Body of pancreas (tissue), 4 donors: ENCODE measurements around the gene NOX3. TPM values are rescaled to one million over a fixed set of nuclear protein-coding genes. Genes with fewer than 3 reads are reported as not detected.

Experiments used
- ATAC-seq: fragments of 150-250 bp; one replicate; pipeline ENCODE4 v1.9.1; 2016
- DNase-seq, 4 donors: peaks; one replicate each; pipeline ENCODE4 v3.0.0-alpha.2; 2019
- H3K27ac ChIP-seq, 4 donors: fragments of 200-600 bp; sonication (generic); 1 replicate in 3 of 4; 2 replicates in 1 of 4; pipeline versions ENCODE4 v1.5.1 to v1.6.1; 2016 to 2019; ENCODE audit warnings: mild to moderate bottlenecking in 1 of 4, mixed read lengths in 1 of 4, moderate library complexity in 1 of 4
- H3K27me3 ChIP-seq, 2 donors: fragments of 200-600 bp; sonication (generic); one replicate each; pipeline ENCODE4 v1.6.0; 2016; ENCODE audit warnings: mild to moderate bottlenecking in 1 of 2
- H3K36me3 ChIP-seq, 2 donors: fragments of 200-600 bp; sonication (generic); replicated peaks in 1 of 2; 2 replicates each; pipeline ENCODE4 v1.5.1; 2016; ENCODE audit warnings: low read depth in 2 of 2; ENCODE audit not compliant: insufficient read depth in 1 of 2
- H3K4me1 ChIP-seq: fragments of 200-600 bp; sonication (generic); one replicate; pipeline ENCODE4 v1.6.0; 2016
- H3K4me3 ChIP-seq, 2 donors: fragments of 200-600 bp; sonication (generic); 1 replicate in 1 of 2; 2 replicates in 1 of 2; pipeline ENCODE4 v1.5.1; 2016 to 2019
- H3K9me3 ChIP-seq, 3 donors: fragments of 200-600 bp; sonication (generic); 1 replicate in 2 of 3; 2 replicates in 1 of 3; pipeline ENCODE4 v1.5.1; 2016
- POLR2A ChIP-seq, 3 donors: fragments of 450-650 bp; IDR thresholded peaks; one replicate each; pipeline ENCODE4 v1.6.1; 2016; ENCODE audit warnings: antibody characterized with exemption in 3 of 3, mild to moderate bottlenecking in 2 of 3
- WGBS, 2 donors: methylation state at CpG; one replicate each; pipeline ENCODE4 v1.1.5; 2017; 5-methylcytosine and 5-hydroxymethylcytosine counted together
- intact Hi-C: fragments of 100-400 bp; cut with DNase I; formaldehyde crosslinking; loops from one replicate; pipeline ENCODE4 v1.15.1; 2023
- total RNA-seq, 2 donors: library from RNA; depleted of rRNA; stranded (reverse); fragments of >200 nt; gene quantifications; one replicate each; pipeline ENCODE4 v1.1.0, GENCODE V29; 2016
- TF ChIP-seq, protein P1 (sequence below), 7 experiments: fragments of 450-650 bp in 4 of 7; fragments of 200-600 bp in 3 of 7; sonication (generic) in 3 of 7; IDR thresholded peaks; one replicate each; pipeline ENCODE4 v1.5.1; 2016 to 2019; ENCODE audit warnings: antibody characterized with exemption in 7 of 7

NOX3 gene
- total RNA-seq, 2 donors from 2014 or later: not detected

DNA sequence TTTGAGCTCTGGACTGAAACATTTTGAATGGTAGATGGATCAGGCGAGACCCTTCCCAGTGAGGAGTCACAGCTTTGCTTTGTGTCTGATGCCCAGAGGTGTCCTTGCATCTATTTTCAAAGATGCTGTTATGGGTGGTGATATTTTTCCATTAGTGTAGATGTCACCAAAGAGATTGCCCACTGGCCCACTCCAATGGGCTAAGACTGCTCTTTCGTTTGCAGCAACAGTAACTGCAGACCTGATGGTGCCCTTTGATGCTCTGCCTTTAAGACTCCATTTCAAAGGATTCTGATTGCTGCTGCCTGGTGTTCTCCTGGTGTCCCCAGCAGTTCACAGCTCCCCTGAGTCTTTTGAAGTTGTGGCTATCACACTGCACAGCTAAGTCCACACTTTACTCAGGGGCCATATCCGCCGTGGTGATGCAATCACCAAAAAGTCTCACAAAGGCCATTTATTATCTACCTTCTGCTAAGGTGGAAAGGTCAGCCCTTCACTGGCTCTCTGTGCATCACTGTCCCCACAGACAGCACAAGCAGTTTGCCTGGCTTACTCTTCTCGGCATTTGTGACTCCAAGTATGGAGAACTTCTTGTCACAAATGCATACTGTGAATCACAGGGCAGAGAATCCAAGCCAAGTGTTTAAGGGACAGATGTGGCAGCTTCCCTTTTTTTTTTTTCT lies 56.4 kb downstream of the NOX3 start:
- no peak overlapping the region for H3K27ac ChIP-seq
- no peak for ATAC-seq
- WGBS, 2 donors: 58 to 61% methylated on average over 5 of the region's 5 CpGs
- DNase-seq: no peak
- H3K9me3 ChIP-seq: no peaks in the 10 kb centered on the region
- H3K4me3 ChIP-seq: no peak overlapping the region
- TF ChIP-seq, protein P1, sequence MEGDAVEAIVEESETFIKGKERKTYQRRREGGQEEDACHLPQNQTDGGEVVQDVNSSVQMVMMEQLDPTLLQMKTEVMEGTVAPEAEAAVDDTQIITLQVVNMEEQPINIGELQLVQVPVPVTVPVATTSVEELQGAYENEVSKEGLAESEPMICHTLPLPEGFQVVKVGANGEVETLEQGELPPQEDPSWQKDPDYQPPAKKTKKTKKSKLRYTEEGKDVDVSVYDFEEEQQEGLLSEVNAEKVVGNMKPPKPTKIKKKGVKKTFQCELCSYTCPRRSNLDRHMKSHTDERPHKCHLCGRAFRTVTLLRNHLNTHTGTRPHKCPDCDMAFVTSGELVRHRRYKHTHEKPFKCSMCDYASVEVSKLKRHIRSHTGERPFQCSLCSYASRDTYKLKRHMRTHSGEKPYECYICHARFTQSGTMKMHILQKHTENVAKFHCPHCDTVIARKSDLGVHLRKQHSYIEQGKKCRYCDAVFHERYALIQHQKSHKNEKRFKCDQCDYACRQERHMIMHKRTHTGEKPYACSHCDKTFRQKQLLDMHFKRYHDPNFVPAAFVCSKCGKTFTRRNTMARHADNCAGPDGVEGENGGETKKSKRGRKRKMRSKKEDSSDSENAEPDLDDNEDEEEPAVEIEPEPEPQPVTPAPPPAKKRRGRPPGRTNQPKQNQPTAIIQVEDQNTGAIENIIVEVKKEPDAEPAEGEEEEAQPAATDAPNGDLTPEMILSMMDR (IDR thresholded peaks at IDR 0.05): no peak
- no peak for TF ChIP-seq POLR2A (IDR thresholded peaks at IDR 0.05)
- H3K4me1 ChIP-seq: no peaks in the 10 kb centered on the region
- intact Hi-C loops: no loop called here
- no peaks in the 10 kb centered on the region for H3K36me3 ChIP-seq
- H3K27me3 ChIP-seq: no peaks in the 10 kb centered on the region

DNA sequence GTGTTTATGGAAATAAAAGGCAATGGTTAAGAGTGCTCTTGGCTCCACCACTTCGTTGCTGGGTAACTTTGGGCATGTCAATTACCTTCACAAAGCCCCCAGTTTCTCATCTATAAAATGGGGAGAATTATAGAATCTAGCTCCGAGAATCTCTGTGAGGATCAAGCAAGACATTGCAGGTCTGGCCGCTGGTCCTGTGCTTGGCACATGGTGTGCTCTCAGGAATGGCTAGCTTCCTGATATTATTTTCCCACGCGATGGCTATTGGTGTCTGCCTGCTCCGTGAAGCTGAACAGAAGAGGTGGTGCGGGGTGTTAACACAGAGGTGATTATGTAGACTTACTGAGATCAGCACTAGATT lies 57.0 kb downstream of the NOX3 start:
- Histone ChIP-seq H3K4me1 (no peaks in the 10 kb centered on the region), H3K4me3 (no peak overlapping the region), H3K27me3 (no peaks in the 10 kb centered on the region), H3K36me3 (no peaks in the 10 kb centered on the region), H3K9me3 (no peaks in the 10 kb centered on the region), H3K27ac (no peak overlapping the region)
- DNase-seq: no peak
- TF ChIP-seq, protein P1 (IDR thresholded peaks at IDR 0.05): no peak
- TF ChIP-seq POLR2A (IDR thresholded peaks at IDR 0.05): no peak
- intact Hi-C loops: no loop called here
- WGBS, 2 donors: 75 to 85% methylated on average over 6 to 7 of the region's 7 CpGs
- ATAC-seq: no peak

DNA sequence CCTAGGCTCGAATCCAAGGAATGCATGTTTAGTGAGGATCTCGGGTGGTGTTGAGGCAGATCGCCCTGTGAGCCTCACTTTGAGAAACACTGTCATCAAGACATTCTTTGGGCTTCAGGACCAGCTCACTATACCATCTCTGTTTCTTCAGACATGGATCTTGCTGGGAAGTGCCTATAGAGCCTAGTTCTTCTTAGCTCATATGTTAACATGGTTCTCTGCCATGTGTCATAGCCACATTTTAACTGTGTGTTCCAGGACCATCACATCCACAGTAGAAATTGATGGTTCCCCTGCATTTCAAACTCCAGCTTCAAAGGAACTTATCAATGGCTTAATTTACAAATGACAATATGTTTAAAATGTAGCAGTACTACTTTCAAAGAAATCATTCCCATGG lies 57.4 kb downstream of the NOX3 start:
- no peak for ATAC-seq

DNA sequence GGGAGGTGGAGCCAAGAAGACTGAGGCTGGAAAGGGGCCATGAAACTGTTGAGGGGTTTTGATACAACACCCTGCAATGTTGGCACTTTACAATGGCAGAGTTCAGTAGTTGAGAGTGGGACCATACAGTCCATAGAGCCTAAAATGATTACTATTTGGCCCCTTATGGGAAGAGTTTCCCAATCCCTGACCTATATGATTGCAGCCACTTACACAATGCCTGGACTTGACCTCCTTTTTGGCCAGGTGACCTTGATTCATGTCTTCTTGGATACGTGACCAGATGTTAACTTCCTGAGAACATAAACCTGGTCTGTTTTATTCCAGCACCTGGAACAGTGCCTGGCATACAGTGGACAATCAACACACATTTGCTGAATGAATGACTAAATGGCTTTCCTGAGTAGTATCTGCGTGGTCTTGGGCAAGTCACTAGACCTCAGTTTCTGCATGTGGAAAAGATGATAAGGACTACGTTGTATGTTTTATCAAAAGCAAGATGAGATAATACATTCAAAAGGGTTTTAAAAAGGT lies 58.4 kb downstream of the NOX3 start:
- H3K9me3 ChIP-seq: no peaks in the 10 kb centered on the region
- no peak for TF ChIP-seq POLR2A (IDR thresholded peaks at IDR 0.05)
- TF ChIP-seq, protein P1 (IDR thresholded peaks at IDR 0.05): no peak
- no peaks in the 10 kb centered on the region for H3K4me1 ChIP-seq
- DNase-seq (no peak), ATAC-seq (no peak)
- no peak overlapping the region for H3K4me3 ChIP-seq
- H3K36me3 ChIP-seq: no peaks in the 10 kb centered on the region
- no peak overlapping the region for H3K27ac ChIP-seq
- WGBS, 2 donors: 43 to 45% methylated on average over 3 of the region's 3 CpGs
- H3K27me3 ChIP-seq: no peaks in the 10 kb centered on the region
- intact Hi-C loops: no loop called here

More for the DNA sequence above, 57.4 kb downstream of the NOX3 start:
- H3K4me1 ChIP-seq: no peaks in the 10 kb centered on the region
- DNase-seq: no peak
- H3K36me3 ChIP-seq: no peaks in the 10 kb centered on the region
- no peak overlapping the region for H3K27ac ChIP-seq
- no peaks in the 10 kb centered on the region for H3K9me3 ChIP-seq
- TF ChIP-seq POLR2A (IDR thresholded peaks at IDR 0.05): no peak
- TF ChIP-seq, protein P1 (IDR thresholded peaks at IDR 0.05): no peak
- no peak overlapping the region for H3K4me3 ChIP-seq
- H3K27me3 ChIP-seq: no peaks in the 10 kb centered on the region
- intact Hi-C loops: no loop called here
- WGBS, 2 donors: 71 to 84% methylated on average over 3 of the region's 3 CpGs

DNA sequence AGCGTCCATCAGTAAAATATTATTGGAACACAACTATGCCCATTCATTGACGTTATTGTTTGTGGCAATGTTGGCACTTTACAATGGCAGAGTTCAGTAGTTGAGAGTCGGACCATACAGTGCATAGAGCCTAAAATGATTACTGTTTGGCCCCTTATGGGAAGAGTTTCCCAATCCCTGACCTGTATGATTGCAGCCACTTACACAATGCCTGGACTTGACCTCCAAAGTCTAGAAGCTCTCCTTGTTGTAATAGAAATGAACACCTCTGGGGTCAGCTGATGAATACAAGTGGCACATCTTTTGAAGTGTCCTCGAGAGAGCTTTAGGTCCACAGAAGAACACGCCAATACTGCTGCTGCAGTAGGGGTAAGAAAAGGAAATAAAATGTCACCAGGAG lies 59.0 kb downstream of the NOX3 start:
- 84% methylated on average over 5 of the region's 5 CpGs for WGBS, 2 donors
- TF ChIP-seq, protein P1 (IDR thresholded peaks at IDR 0.05): no peak
- no peak for TF ChIP-seq POLR2A (IDR thresholded peaks at IDR 0.05)
- Histone ChIP-seq H3K4me1 (no peaks in the 10 kb centered on the region), H3K4me3 (no peak overlapping the region), H3K27ac (no peak overlapping the region), H3K36me3 (no peaks in the 10 kb centered on the region), H3K27me3 (no peaks in the 10 kb centered on the region), H3K9me3 (no peaks in the 10 kb centered on the region)
- DNase-seq (no peak), ATAC-seq (no peak)
- intact Hi-C loops: no loop called here
